Epidermal melanocyte (primary cell): ENCODE results near the gene MTUS2.

Experiments
- DNase-seq: peaks from one replicate; pipeline ENCODE4 v3.0.0; 2011; ENCODE audit warnings: low spot score; ENCODE audit not compliant: insufficient read length

The MTUS2 gene

GRCh38 chr13:29439601-29440388, 619.7 kb downstream of the MTUS2 start:
- DNase-seq: no peak

- no peak for DNase-seq
These were observed 621.2 kb downstream of the MTUS2 start for GRCh38 chr13:29441306-29441705.

- DNase-seq: no peak
These were observed 625.9 kb downstream of the MTUS2 start for GRCh38 chr13:29446016-29446415.

GRCh38 chr13:29448174-29448573, 628.0 kb downstream of the MTUS2 start:
- no peak for DNase-seq

GRCh38 chr13:29449726-29450125, 629.6 kb downstream of the MTUS2 start:
- no peak for DNase-seq

DNA sequence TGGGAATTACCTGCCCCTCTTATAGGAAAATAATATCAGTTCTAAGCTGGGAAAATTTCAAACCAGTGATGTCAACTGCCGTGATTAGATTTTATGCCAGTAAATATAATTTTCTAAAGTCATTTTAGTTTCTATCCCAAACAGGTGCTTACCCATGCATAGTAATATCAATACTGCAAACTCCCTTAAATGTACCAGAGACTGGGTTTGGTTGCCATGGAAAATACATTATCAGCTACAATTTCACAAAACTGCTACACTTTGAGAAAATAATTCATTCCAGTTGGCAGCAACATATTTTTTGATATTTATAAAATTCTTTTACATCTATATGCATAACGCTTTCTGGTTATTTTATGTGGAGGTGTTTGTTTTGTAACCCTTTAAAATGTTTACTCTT, 631.8 kb downstream of the MTUS2 start:
- no peak for DNase-seq

DNA sequence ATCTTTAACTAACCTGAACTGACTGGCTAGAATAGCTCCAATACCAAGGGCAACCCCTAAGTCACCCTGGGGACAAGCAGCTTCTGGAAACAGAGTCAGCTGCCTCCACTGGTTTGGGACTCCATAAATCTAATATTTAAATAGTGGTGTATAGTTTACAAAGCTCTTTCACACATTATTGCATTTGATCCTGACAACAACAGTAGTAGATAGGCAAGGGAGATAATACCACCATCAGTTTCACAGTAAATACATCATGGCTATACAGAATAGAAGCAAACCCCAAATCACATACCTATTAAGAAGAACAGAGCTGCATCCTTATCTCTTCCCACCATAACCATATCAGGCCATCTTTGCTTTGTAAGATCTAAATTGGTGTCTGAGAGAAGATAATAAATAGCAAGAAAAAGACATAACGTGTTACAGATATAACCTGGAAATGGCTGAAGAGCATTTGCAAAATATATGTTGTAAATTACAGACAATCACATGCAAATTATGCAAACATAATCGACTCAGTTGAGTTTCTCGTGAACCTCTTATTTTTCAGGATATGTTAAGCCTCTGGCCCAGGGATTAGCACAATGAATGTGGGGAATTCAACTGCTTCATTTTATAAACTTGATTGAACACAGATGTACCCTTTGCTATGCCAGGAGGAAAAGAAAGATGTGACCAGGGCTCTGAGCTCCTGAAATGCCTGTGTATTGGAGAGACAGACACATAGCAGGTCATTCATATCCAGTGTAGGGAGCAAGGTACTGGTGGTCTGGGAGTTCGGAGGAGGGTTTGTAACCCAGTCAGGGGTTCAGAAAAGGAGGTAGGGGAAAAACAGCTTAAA, 632.9 kb downstream of the MTUS2 start:
- DNase-seq: no peak

DNA sequence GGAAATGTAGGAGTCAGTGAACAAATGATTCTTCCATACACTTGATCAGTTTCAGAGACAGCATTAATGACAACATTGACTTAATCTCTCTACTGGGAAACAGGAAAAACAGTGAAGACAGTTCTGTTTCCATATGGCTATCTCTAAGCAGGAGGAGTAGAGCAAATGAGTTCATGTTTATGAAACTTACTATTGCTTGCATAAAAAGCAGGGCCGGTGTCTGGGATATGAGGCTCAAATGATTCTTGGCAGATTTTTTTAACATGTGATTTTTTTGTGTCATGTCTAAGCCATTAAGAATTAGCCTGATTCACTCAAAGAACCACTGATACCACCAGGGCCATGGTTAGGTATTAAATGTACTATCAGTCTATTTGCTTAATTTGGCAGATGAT, 633.5 kb downstream of the MTUS2 start:
- DNase-seq: no peak

DNA sequence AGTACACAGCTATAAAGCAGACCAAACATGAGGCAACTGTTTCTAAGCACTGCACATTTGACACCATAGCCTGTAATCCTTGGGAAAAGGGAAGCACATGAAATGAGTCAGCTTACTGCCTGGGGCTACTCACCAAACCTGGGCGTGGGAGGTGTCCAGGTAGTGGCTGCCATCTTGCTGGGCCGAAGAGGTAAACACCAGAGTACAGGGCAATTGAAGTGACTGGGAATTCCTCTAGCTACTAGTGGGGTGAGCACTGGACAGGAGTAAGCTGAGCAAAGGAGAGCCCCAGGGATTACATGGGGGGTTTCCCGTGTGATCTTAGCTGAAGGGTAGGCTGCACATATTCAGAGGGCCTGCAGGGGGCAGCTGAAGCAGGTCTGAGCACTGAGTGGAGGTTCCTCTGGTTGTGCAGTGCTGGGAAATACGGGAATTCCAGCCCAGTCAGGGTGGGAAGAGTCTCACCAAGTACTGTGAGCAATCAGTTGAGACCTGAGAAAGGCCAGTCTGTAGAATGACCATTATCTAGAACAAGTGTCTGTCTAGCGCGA, 634.9 kb downstream of the MTUS2 start:
- no peak for DNase-seq

- no peak for DNase-seq
These were observed 636.3 kb downstream of the MTUS2 start for GRCh38 chr13:29456419-29456818.

DNA sequence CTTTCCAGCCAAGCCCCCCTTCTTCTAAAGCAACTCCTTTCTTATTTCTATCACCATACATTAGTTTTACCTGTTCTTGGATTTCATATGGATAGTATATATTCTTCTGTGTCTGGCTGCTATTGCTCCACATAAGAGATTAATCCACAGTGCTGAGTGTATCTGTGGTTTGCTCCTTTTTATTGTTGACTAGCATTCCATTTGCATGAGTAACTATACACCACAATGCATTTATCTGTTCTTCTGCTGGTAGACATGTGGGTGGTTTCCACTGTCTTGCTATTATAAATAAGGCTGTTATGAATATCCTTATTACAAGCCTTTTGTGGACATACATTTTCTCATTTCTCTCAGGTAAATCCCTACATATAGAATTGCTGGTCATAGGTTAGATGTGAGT, 637.2 kb downstream of the MTUS2 start:
- no peak for DNase-seq

GRCh38 chr13:29458419-29458818, 638.3 kb downstream of the MTUS2 start:
- DNase-seq: no peak

DNA sequence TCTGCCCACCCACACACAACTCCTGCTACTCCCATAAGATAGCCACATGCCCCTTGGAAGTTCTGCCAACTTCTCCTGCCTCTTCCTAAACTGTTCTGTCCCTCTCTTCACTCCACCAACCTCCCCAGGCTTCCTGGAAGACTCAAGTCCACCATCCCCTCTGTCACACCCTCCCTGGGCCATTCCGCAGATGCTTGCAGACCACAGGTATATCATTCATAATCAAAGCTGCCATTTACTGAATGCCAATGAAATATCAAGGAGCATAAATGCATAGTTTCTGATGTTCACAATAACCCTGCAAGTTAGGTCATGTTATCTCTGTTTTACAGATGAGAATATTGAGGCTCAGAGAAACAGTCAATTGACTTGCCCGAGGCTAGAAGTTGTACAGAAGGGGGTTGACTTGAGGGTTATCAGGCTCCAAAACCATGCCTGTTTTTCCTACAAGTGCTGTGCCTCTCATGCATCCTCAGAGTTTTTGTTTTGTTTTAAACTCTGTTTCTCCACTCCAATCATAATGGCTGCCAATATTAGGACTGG, 639.7 kb downstream of the MTUS2 start:
- no peak for DNase-seq

- DNase-seq: no peak
These were observed 644.1 kb downstream of the MTUS2 start for GRCh38 chr13:29464105-29464679.

DNA sequence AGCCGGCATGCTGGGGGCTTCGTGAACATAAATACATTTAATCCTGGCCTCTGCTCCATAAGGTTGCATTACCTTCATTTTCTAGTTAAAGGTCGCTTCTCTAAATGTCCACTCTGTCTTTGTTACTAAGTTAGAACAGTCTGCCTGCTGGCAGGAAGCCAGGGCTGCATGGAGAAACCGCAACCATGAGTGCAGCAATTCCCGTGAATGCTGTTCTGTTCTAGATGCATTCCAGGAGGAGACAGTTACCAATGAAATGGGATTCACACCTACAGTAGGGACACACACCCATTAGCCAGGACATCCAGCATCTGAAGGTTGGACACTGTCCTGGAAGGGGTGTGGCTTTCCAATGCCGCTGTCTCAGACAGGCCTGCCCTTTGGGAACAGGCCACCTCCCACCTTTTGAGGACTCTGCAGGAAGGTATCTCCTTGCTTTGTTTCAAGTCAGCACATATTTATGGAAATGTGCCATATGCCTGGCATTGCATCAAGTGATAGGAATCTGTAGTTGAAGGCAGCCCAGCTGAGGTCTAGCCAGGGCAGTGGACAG, 645.7 kb downstream of the MTUS2 start:
- peak; percentile 23 for DNase-seq

DNA sequence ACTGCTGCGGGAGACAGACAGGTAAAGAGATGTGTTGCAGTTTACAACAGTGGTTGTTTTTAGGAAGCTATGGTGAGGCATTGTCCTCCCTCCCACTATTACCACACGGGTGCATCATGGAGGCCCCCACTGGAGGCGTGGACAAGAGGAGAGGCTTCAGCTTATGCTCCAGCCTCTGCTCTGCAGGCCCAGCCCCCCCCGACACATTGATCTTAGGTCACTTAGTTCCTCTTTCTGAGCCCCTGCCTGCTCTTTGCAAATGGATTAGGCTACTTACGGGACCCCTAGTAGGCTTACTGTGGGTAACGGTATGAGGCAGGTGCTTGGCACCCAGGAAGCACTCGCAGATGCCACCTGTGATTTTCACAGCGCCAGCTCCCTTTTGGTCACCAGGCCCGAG, 651.4 kb downstream of the MTUS2 start:
- no peak for DNase-seq

- DNase-seq: no peak
These were observed 652.3 kb downstream of the MTUS2 start for GRCh38 chr13:29472332-29472961.

DNA sequence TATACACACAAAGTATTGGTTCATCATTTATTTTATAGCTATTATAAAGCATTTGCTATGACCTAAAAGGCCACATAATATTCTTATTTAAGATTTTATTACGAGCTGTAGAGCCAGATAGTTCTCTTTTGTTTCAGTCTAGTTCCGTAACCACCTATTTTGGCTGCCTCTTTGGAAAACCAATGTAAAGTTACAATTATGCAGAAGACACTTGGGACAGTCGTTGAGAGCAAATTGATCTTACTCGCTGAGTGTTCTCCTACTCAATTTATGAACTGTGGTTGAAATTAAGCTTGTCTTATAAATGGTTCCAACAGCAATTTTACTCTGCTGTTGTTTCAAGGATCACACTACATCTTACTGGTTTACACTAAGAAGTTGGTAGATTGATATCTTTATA, 653.0 kb downstream of the MTUS2 start:
- DNase-seq: no peak

DNA sequence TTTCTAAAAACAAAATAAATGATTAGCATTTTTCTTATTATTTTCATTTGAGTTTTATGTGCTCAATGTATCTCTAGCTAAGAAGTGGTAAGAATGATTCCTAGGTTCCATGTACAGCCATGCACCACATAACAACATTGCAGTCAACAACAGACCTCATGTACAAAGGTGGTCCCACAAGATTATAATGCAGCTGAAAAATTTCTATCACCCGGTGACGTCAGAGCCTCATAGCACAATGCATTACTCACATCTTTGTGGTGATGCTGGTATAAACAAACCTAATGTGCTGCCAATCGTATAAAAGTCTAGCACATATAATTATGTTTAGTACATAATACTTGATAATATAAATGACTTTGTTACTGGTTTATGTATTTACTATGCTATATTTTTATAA, 654.9 kb downstream of the MTUS2 start:
- no peak for DNase-seq

- no peak for DNase-seq
These were observed 655.9 kb downstream of the MTUS2 start for GRCh38 chr13:29476046-29476445.
